Panc1 (cell line): ENCODE measurements around the gene PDHA1. TPM values are rescaled to one million over a fixed set of nuclear protein-coding genes. Genes with fewer than 3 reads are reported as not detected.

ENCODE experiments used
- ATAC-seq: fragments of 200-7000 bp; cut with Tn5 transposase; 2 replicates; pipeline ENCODE4 v1.9.1; 2020; ENCODE audit warnings: mild to moderate bottlenecking, moderate library complexity
- BruUV-seq: library from RNA; stranded (reverse); fragments of 400-500 nt; replicated peaks from 2 replicates; lab custom pipeline; 2021; lab: Mats Ljungman, UMichigan
- CTCF ChIA-PET: fragments of 300-600 bp; sonication (Branson Sonifier 250); formaldehyde crosslinking; loops from one replicate; lab custom pipeline; 2022; ENCODE audit warnings: antibody characterized with exemption; lab: Charles Lee
- POLR2A ChIA-PET: fragments of 300-600 bp; sonication (Branson Sonifier 250); formaldehyde crosslinking; loops from one replicate; lab custom pipeline; 2022; ENCODE audit warnings: antibody characterized with exemption; lab: Charles Lee
- DNase-seq: peaks from one replicate; pipeline ENCODE4 v3.0.0-alpha.2; 2010; ENCODE audit warnings: low read depth, low spot score
- H3K27ac ChIP-seq: 2 replicates; pipeline ENCODE4 v1.5.1; 2011; ENCODE audit warnings: mild to moderate bottlenecking, low read length, inconsistent platforms
- H3K27me3 ChIP-seq: fragments of 200-500 bp; sonication (Bioruptor generic); 2 replicates; pipeline ENCODE4 v1.6.0; 2014; ENCODE audit warnings: low read length, inconsistent platforms; ENCODE audit not compliant: control insufficient read depth, insufficient read depth
- H3K36me3 ChIP-seq: fragments of 200-500 bp; sonication (Bioruptor generic); 2 replicates; pipeline ENCODE4 v1.5.1; 2014; ENCODE audit warnings: inconsistent platforms, mild to moderate bottlenecking, low read length, moderate library complexity; ENCODE audit not compliant: control insufficient read depth, insufficient read depth
- H3K4me1 ChIP-seq: 2 replicates; pipeline ENCODE4 v1.5.1; 2011; ENCODE audit warnings: inconsistent platforms, mild to moderate bottlenecking, low read length, moderate library complexity; ENCODE audit not compliant: control insufficient read depth, insufficient read depth
- H3K4me3 ChIP-seq, 2 experiments: 2 replicates each; pipeline ENCODE4 v1.5.1; 2011 to 2012; ENCODE audit warnings: low read depth in 2 of 2, low read length in 2 of 2, mild to moderate bottlenecking in 2 of 2, inconsistent platforms in 1 of 2, moderate library complexity in 1 of 2
- H3K9me3 ChIP-seq: fragments of 200-500 bp; sonication (Bioruptor generic); 2 replicates; pipeline ENCODE4 v1.5.1; 2014; ENCODE audit warnings: low read depth, mild to moderate bottlenecking, inconsistent platforms, low read length, moderate library complexity; ENCODE audit not compliant: control insufficient read depth, insufficient read depth
- POLR2AphosphoS5 ChIP-seq: IDR thresholded peaks from 2 replicates; pipeline ENCODE4 v1.6.1; 2012; ENCODE audit warnings: mild to moderate bottlenecking, low read depth, low read length, moderate library complexity
- SIN3A ChIP-seq: IDR thresholded peaks from 2 replicates; pipeline ENCODE4 v1.6.1; 2012; ENCODE audit warnings: low read depth, mild to moderate bottlenecking, low read length, moderate library complexity, borderline replicate concordance; ENCODE audit not compliant: insufficient read depth
- TCF7L2 ChIP-seq: IDR thresholded peaks from 2 replicates; pipeline ENCODE4 v1.6.1; 2011; ENCODE audit warnings: mild to moderate bottlenecking, low read depth, low read length, inconsistent platforms
- in situ Hi-C: cut with HindIII; loops from 2 replicates; pipeline ENCODE4 v1.10.0; 2016; ENCODE audit warnings: low sequenced_read_pairs, low pct_unique_long_range_greater_than_20kb
- intact Hi-C: fragments of 100-400 bp; cut with micrococcal nuclease; formaldehyde crosslinking; loops from one replicate; pipeline ENCODE4 v1.10.0; 2022; ENCODE audit not compliant: unreplicated experiment
- total RNA-seq: library from RNA; stranded (reverse); gene quantifications from one replicate; pipeline ENCODE4 v1.2.1, GENCODE V29; 2021; ENCODE audit not compliant: unreplicated experiment
- TF ChIP-seq, protein P1 (sequence below), 2 experiments: IDR thresholded peaks; 2 replicates each; pipeline ENCODE4 v1.6.1; 2011 to 2012; ENCODE audit warnings: low read depth in 2 of 2, control low read depth in 1 of 2, low read length in 1 of 2, mild to moderate bottlenecking in 1 of 2, moderate library complexity in 1 of 2; ENCODE audit not compliant: insufficient read depth in 1 of 2
- TF ChIP-seq, protein P2 (sequence below): fragments of 450-650 bp; IDR thresholded peaks from 2 replicates; pipeline ENCODE4 v1.5.1; 2017; ENCODE audit warnings: mild to moderate bottlenecking

PDHA1 gene
- total RNA-seq, 1 experiment from 2014 or later: 149 TPM

DNA sequence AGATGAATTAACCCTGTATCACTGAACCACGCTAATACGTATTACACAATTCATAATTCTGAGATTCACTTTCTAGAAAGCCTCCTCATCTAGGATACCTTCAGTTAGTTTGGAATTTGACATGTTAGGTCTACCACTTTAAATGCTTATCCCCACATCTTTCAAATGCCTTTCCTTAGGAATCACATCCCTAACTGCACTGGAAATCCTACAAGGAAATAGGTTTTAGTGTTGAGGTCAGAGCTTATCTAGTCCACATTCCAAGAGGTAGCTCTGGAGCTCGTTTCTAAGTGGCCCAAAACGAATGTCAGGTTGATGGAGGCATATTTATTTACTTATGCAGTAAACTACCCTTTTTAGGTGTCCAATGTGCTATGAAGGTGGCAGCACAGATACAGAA is 18.0 kb downstream of the PDHA1 start:
- no TSS peak for BruUV-seq
- Histone ChIP-seq H3K4me1 (no peaks in the 10 kb centered on the region), H3K9me3 (no peaks in the 10 kb centered on the region), H3K27ac (no peak overlapping the region), H3K4me3 (no peak overlapping the region), H3K36me3 (no peaks in the 10 kb centered on the region; the same call in 1 of the 2 replicates), H3K27me3 (no peaks in the 10 kb centered on the region)
- in situ Hi-C loops: no loop called here
- intact Hi-C loops: no loop called here
- ChIA-PET CTCF (no interaction called here), POLR2A (no interaction called here)
- ATAC-seq (no peak), DNase-seq (no peak)
- TF ChIP-seq SIN3A (no peak), TCF7L2 (no peak), POLR2AphosphoS5 (no peak)
- TF ChIP-seq, protein P1, sequence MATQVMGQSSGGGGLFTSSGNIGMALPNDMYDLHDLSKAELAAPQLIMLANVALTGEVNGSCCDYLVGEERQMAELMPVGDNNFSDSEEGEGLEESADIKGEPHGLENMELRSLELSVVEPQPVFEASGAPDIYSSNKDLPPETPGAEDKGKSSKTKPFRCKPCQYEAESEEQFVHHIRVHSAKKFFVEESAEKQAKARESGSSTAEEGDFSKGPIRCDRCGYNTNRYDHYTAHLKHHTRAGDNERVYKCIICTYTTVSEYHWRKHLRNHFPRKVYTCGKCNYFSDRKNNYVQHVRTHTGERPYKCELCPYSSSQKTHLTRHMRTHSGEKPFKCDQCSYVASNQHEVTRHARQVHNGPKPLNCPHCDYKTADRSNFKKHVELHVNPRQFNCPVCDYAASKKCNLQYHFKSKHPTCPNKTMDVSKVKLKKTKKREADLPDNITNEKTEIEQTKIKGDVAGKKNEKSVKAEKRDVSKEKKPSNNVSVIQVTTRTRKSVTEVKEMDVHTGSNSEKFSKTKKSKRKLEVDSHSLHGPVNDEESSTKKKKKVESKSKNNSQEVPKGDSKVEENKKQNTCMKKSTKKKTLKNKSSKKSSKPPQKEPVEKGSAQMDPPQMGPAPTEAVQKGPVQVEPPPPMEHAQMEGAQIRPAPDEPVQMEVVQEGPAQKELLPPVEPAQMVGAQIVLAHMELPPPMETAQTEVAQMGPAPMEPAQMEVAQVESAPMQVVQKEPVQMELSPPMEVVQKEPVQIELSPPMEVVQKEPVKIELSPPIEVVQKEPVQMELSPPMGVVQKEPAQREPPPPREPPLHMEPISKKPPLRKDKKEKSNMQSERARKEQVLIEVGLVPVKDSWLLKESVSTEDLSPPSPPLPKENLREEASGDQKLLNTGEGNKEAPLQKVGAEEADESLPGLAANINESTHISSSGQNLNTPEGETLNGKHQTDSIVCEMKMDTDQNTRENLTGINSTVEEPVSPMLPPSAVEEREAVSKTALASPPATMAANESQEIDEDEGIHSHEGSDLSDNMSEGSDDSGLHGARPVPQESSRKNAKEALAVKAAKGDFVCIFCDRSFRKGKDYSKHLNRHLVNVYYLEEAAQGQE (IDR thresholded peaks at IDR 0.05; ENCODE audit: insufficient read depth in 1 of 2, low read depth in 2 of 2, low read length in 1 of 2): no peak
- TF ChIP-seq, protein P2, sequence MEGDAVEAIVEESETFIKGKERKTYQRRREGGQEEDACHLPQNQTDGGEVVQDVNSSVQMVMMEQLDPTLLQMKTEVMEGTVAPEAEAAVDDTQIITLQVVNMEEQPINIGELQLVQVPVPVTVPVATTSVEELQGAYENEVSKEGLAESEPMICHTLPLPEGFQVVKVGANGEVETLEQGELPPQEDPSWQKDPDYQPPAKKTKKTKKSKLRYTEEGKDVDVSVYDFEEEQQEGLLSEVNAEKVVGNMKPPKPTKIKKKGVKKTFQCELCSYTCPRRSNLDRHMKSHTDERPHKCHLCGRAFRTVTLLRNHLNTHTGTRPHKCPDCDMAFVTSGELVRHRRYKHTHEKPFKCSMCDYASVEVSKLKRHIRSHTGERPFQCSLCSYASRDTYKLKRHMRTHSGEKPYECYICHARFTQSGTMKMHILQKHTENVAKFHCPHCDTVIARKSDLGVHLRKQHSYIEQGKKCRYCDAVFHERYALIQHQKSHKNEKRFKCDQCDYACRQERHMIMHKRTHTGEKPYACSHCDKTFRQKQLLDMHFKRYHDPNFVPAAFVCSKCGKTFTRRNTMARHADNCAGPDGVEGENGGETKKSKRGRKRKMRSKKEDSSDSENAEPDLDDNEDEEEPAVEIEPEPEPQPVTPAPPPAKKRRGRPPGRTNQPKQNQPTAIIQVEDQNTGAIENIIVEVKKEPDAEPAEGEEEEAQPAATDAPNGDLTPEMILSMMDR: no peak

GRCh38 chrX:19368576-19368975 is 24.8 kb downstream of the PDHA1 start:
- POLR2A ChIA-PET: no interaction called here
- CTCF ChIA-PET: interaction anchor here (0.6 to 0.8 kb wide), 2 partner anchors 44 to 167 kb away, joined by 3 to 4 read pairs; no protein-coding TSS in a partner anchor
- Histone ChIP-seq H3K4me1 (no peaks in the 10 kb centered on the region), H3K4me3 (no peak overlapping the region), H3K27ac (no peak overlapping the region), H3K27me3 (no peaks in the 10 kb centered on the region), H3K9me3 (no peaks in the 10 kb centered on the region), H3K36me3 (no peaks in the 10 kb centered on the region)
- in situ Hi-C loops (no loop called here), intact Hi-C loops (no loop called here)
- BruUV-seq: no TSS peak
- TF ChIP-seq POLR2AphosphoS5 (no peak), TCF7L2 (no peak), SIN3A (no peak)
- TF ChIP-seq, protein P1 (IDR thresholded peaks at IDR 0.05; ENCODE audit: insufficient read depth in 1 of 2, low read depth in 2 of 2, low read length in 1 of 2): no peak
- TF ChIP-seq, protein P2: no peak
- DNase-seq (no peak), ATAC-seq (no peak)
